H9 (cell line): ENCODE measurements around the gene ST6GALNAC3. TPM values are rescaled to one million over a fixed set of nuclear protein-coding genes. Genes with fewer than 3 reads are reported as not detected.

ENCODE experiments used
- DNase-seq: peaks from one replicate; pipeline ENCODE4 v3.0.0-alpha.2; 2017
- H2AFZ ChIP-seq: one replicate; pipeline ENCODE4 v1.6.1; 2013; ENCODE audit warnings: mild to moderate bottlenecking, low read length, control low read depth, moderate library complexity
- H2AK5ac ChIP-seq: 2 replicates; pipeline ENCODE4 v1.6.1; 2013; ENCODE audit warnings: low read length, control low read depth, mixed read lengths; ENCODE audit not compliant: insufficient read length
- H2BK120ac ChIP-seq: one replicate; pipeline ENCODE4 v1.6.1; 2013; ENCODE audit warnings: low read depth, mild to moderate bottlenecking, low read length, control low read depth, inconsistent platforms; ENCODE audit not compliant: poor library complexity, severe bottlenecking
- H2BK12ac ChIP-seq: 2 replicates; pipeline ENCODE4 v1.6.1; 2013; ENCODE audit warnings: low read length, control low read depth, mixed read lengths, low read depth; ENCODE audit not compliant: insufficient read length
- H2BK15ac ChIP-seq: 2 replicates; pipeline ENCODE4 v1.6.1; 2013; ENCODE audit warnings: low read depth, low read length, control low read depth
- H2BK20ac ChIP-seq: one replicate; pipeline ENCODE4 v1.6.1; 2013; ENCODE audit warnings: low read depth, mild to moderate bottlenecking, low read length, control low read depth, inconsistent platforms; ENCODE audit not compliant: poor library complexity, severe bottlenecking
- H2BK5ac ChIP-seq: 2 replicates; pipeline ENCODE4 v1.6.1; 2013; ENCODE audit warnings: low read length, control low read depth, mixed read lengths; ENCODE audit not compliant: insufficient read length
- H3K14ac ChIP-seq: 2 replicates; pipeline ENCODE4 v1.6.1; 2013; ENCODE audit warnings: low read length, control low read depth; ENCODE audit not compliant: insufficient read depth
- H3K18ac ChIP-seq: 2 replicates; pipeline ENCODE4 v1.6.1; 2013; ENCODE audit warnings: low read depth, mild to moderate bottlenecking, mixed read lengths, low read length, control low read depth; ENCODE audit not compliant: insufficient read length
- H3K23ac ChIP-seq: 2 replicates; pipeline ENCODE4 v1.6.1; 2013; ENCODE audit warnings: low read length, control low read depth, mixed read lengths, low read depth; ENCODE audit not compliant: insufficient read length
- H3K23me2 ChIP-seq: 2 replicates; pipeline ENCODE4 v1.6.1; 2013; ENCODE audit warnings: low read depth, mild to moderate bottlenecking, mixed read lengths, low read length, control low read depth; ENCODE audit not compliant: insufficient read length, poor library complexity, severe bottlenecking
- H3K27ac ChIP-seq: 2 replicates; pipeline ENCODE4 v1.5.1; 2013; ENCODE audit warnings: low read length, control low read depth, mixed read lengths, low read depth; ENCODE audit not compliant: insufficient read length
- H3K27me3 ChIP-seq: 2 replicates; pipeline ENCODE4 v1.6.1; 2013; ENCODE audit warnings: low read length, control low read depth, inconsistent platforms; ENCODE audit not compliant: insufficient read depth
- H3K4ac ChIP-seq: 2 replicates; pipeline ENCODE4 v1.6.1; 2013; ENCODE audit warnings: low read depth, mild to moderate bottlenecking, control low read depth, inconsistent platforms, low read length, moderate library complexity
- H3K4me1 ChIP-seq: 2 replicates; pipeline ENCODE4 v1.6.1; 2013; ENCODE audit warnings: low read length, control low read depth, inconsistent platforms; ENCODE audit not compliant: insufficient read depth
- H3K4me2 ChIP-seq: 2 replicates; pipeline ENCODE4 v1.6.1; 2013; ENCODE audit warnings: low read length, control low read depth, mixed read lengths; ENCODE audit not compliant: insufficient read length, insufficient read depth
- H3K56ac ChIP-seq: 2 replicates; pipeline ENCODE4 v1.6.1; 2013; ENCODE audit warnings: low read depth, mild to moderate bottlenecking, mixed read lengths, low read length, control low read depth; ENCODE audit not compliant: insufficient read length
- H3K79me1 ChIP-seq: 2 replicates; pipeline ENCODE4 v1.6.1; 2013; ENCODE audit warnings: low read depth, mild to moderate bottlenecking, moderate library complexity, low read length, control low read depth, inconsistent platforms; ENCODE audit not compliant: insufficient read depth, poor library complexity, severe bottlenecking
- H3K79me2 ChIP-seq: 2 replicates; pipeline ENCODE4 v1.6.1; 2013; ENCODE audit warnings: low read length, control low read depth, inconsistent platforms; ENCODE audit not compliant: insufficient read depth
- H3K9ac ChIP-seq: 2 replicates; pipeline ENCODE4 v1.6.1; 2013; ENCODE audit warnings: low read length, control low read depth, mixed read lengths; ENCODE audit not compliant: insufficient read length; ENCODE audit errors: extremely low read depth
- H3K9me3 ChIP-seq: one replicate; pipeline ENCODE4 v1.6.1; 2013; ENCODE audit warnings: low read depth, low read length, inconsistent platforms; ENCODE audit not compliant: control insufficient read depth
- H3T11ph ChIP-seq: one replicate; pipeline ENCODE4 v1.6.1; 2013; ENCODE audit warnings: mild to moderate bottlenecking, low read length, control low read depth, inconsistent platforms
- H4K20me1 ChIP-seq: one replicate; pipeline ENCODE4 v1.6.1; 2013; ENCODE audit not compliant: control insufficient read depth, insufficient read length, insufficient read depth
- H4K5ac ChIP-seq: 2 replicates; pipeline ENCODE4 v1.6.1; 2013; ENCODE audit warnings: low read depth, mild to moderate bottlenecking, mixed read lengths, low read length, control low read depth; ENCODE audit not compliant: insufficient read length
- H4K8ac ChIP-seq: replicated peaks from 2 replicates; pipeline ENCODE4 v1.6.1; 2013; ENCODE audit warnings: low read length, control low read depth, mixed read lengths, low read depth; ENCODE audit not compliant: insufficient read length
- H4K91ac ChIP-seq: 2 replicates; pipeline ENCODE4 v1.6.1; 2013; ENCODE audit warnings: low read depth, mild to moderate bottlenecking, moderate library complexity, mixed read lengths, low read length, control low read depth; ENCODE audit not compliant: insufficient read length
- H3K27ac Mint-ChIP-seq, 3 experiments: 2 replicates in 2 of 3; 3 replicates in 1 of 3; pipeline ENCODE4 v1.8.0; 2020 to 2021; ENCODE audit warnings: mixed read lengths in 3 of 3, mild to moderate bottlenecking in 1 of 3, moderate library complexity in 1 of 3
- H3K27me3 Mint-ChIP-seq: 2 replicates; pipeline ENCODE4 v1.8.0; 2021; ENCODE audit warnings: low read depth, mild to moderate bottlenecking, moderate library complexity, mixed read lengths
- H3K36me3 Mint-ChIP-seq, 3 experiments: 2 replicates in 2 of 3; 3 replicates in 1 of 3; pipeline ENCODE4 v1.8.0; 2020 to 2021; ENCODE audit warnings: low read depth in 3 of 3, mixed read lengths in 3 of 3; ENCODE audit not compliant: insufficient read depth in 1 of 3
- H3K4me1 Mint-ChIP-seq, 2 experiments: 2 replicates each; pipeline ENCODE4 v1.8.0; 2020; ENCODE audit warnings: mixed read lengths in 2 of 2
- H3K4me3 Mint-ChIP-seq, 2 experiments: 2 replicates in 1 of 2; 3 replicates in 1 of 2; pipeline ENCODE4 v1.8.0; 2020 to 2021; ENCODE audit warnings: mild to moderate bottlenecking in 2 of 2, mixed read lengths in 2 of 2, moderate library complexity in 1 of 2
- H3K9me3 Mint-ChIP-seq, 2 experiments: 2 replicates in 1 of 2; 3 replicates in 1 of 2; pipeline ENCODE4 v1.8.0; 2020; ENCODE audit warnings: mild to moderate bottlenecking in 2 of 2, mixed read lengths in 2 of 2, moderate library complexity in 1 of 2
- WGBS: extraction: QIAGEN DNeasy Blood & Tissue Kit; methylation state at CpG from one replicate; pipeline ENCODE4 v1.1.7; 2013; ENCODE audit warnings: missing lambda C conversion rate, low lambda C conversion rate, mixed read lengths; ENCODE audit not compliant: insufficient read length; ENCODE audit errors: extremely low coverage; 5-methylcytosine and 5-hydroxymethylcytosine counted together
- total RNA-seq: library from RNA; stranded (reverse); gene quantifications from 2 replicates; pipeline ENCODE4 v1.2.1, GENCODE V29; 2021
- TF ChIP-seq, protein P1 (sequence below): fragments of 200-600 bp; sonication (generic); conservative IDR thresholded peaks from 3 replicates; pipeline ENCODE4 v1.8.0; 2021; ENCODE audit warnings: antibody characterized with exemption, mild to moderate bottlenecking

The ST6GALNAC3 gene
- total RNA-seq, 1 experiment from 2014 or later, result 11.2 TPM

DNA sequence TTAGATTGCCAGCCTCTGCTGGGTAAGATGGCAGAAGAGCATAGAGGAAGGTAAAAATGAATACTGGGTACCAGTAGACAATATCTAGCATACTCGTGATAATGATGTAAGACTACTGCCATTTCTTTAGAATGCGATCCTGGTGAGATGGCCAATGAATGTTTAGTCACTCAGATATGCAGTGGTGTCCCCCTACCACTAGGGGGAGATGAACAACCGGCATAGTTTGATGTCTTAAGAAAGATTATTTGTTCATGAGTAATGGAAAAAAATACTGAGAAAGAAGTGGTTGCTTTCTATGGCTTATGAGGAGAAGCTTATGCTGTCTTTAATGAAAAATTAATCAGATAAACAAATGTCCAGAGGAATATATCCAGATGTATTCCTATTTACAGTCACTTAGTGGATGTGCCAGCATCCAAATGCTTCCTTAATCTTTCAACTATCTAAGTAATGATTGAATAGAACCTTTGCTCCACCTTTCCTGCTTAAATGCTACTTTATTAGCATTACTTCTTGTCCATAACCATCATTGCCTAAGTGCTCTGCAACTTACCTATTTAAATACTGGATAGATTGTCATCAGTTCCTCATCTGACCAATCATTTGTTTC lies 256.6 kb downstream of the ST6GALNAC3 start:
- no peak overlapping the region for H3K18ac ChIP-seq
- no peaks in the 10 kb centered on the region for H3K4me1 ChIP-seq
- no peaks in the 10 kb centered on the region for H3K27me3 ChIP-seq
- no peak overlapping the region for H2BK15ac ChIP-seq
- TF ChIP-seq, protein P1, sequence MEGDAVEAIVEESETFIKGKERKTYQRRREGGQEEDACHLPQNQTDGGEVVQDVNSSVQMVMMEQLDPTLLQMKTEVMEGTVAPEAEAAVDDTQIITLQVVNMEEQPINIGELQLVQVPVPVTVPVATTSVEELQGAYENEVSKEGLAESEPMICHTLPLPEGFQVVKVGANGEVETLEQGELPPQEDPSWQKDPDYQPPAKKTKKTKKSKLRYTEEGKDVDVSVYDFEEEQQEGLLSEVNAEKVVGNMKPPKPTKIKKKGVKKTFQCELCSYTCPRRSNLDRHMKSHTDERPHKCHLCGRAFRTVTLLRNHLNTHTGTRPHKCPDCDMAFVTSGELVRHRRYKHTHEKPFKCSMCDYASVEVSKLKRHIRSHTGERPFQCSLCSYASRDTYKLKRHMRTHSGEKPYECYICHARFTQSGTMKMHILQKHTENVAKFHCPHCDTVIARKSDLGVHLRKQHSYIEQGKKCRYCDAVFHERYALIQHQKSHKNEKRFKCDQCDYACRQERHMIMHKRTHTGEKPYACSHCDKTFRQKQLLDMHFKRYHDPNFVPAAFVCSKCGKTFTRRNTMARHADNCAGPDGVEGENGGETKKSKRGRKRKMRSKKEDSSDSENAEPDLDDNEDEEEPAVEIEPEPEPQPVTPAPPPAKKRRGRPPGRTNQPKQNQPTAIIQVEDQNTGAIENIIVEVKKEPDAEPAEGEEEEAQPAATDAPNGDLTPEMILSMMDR, result peak; percentile 97
- no peak overlapping the region for H3K23ac ChIP-seq
- H4K8ac ChIP-seq, result no peak overlapping the region
- H3K14ac ChIP-seq, result no peak overlapping the region
- H3K79me2 ChIP-seq, result no peaks in the 10 kb centered on the region
- no peaks in the 10 kb centered on the region for H3K79me1 ChIP-seq
- no peak overlapping the region for H2BK20ac ChIP-seq
- peak; percentile 44 for DNase-seq
- H2BK5ac ChIP-seq, result no peak overlapping the region
- H2BK120ac ChIP-seq, result no peak overlapping the region
- H3K9me3 ChIP-seq, result no peaks in the 10 kb centered on the region
- H4K5ac ChIP-seq, result no peak overlapping the region
- no peak overlapping the region for H3K4ac ChIP-seq
- no peak overlapping the region for H3K4me3 Mint-ChIP-seq
- no peaks in the 10 kb centered on the region for H3K23me2 ChIP-seq
- no peak overlapping the region for H2BK12ac ChIP-seq
- no peak overlapping the region for H4K91ac ChIP-seq
- H3K56ac ChIP-seq, result no peak overlapping the region
- H3K4me2 ChIP-seq, result no peak overlapping the region
- H3K27ac ChIP-seq, result no peak overlapping the region
- no peak overlapping the region for H3K9ac ChIP-seq
- peaks cover 3 to 13% of the 10 kb centered on the region in 2 experiments; a peak in 3 of 4 replicates for H3K4me1 Mint-ChIP-seq
- no peak overlapping the region for H2AK5ac ChIP-seq
- no peak overlapping the region for H2AFZ ChIP-seq
- H4K20me1 ChIP-seq, result no peaks in the 10 kb centered on the region
- H3K36me3 Mint-ChIP-seq, result no peaks in the 10 kb centered on the region; a peak in 1 of 7 replicates
- H3K9me3 Mint-ChIP-seq, result no peaks in the 10 kb centered on the region
- 0 out of 7 replicates have a peak overlapping the region, but pooled peaks of 1 of the 3 experiments have one; percentile 35 for H3K27ac Mint-ChIP-seq
- no peak overlapping the region for H3T11ph ChIP-seq
- H3K27me3 Mint-ChIP-seq, result no peaks in the 10 kb centered on the region
- no CpG with 5 or more reads among the region's 3 CpGs for WGBS
